ENCODE measurements around the gene SORT1. TPM values are rescaled to one million over a fixed set of nuclear protein-coding genes. Genes with fewer than 3 reads are reported as not detected.
A peak's percentile ranks its signal among the peaks of the same experiment; 100 is the strongest.

The SORT1 gene
- total RNA-seq, 6 experiments from 2014 or later, result 3.2 to 30.3 (median 13.7) TPM

GRCh38 chr1:109283748-109284600, 113.7 kb downstream of the SORT1 start:
- 38% methylated on average over 15 of the region's 17 CpGs for WGBS (ENCODE audit: insufficient coverage, low coverage, low lambda C conversion rate, missing lambda C conversion rate)
- DNase-seq, result no peak

GRCh38 chr1:109282952-109283747, 114.6 kb downstream of the SORT1 start, which contains the start of gene PSRC1:
Gene PSRC1, minus strand, starts transcription at chr1:109283145.
- no peaks in the 10 kb centered on the region for H3K27me3 ChIP-seq
- intact Hi-C loops (cut with DNase I), result no loop called here

More at GRCh38 chr1:109283748-109284600, 113.7 kb downstream of the SORT1 start:
- H3K36me3 ChIP-seq, result no peaks in the 10 kb centered on the region
- H3K4me3 ChIP-seq, result peak overlapping the region; percentile 63 to 79 (median 68)
- H3K27me3 ChIP-seq, result no peaks in the 10 kb centered on the region
- no peak for TF ChIP-seq POLR2A (IDR thresholded peaks at IDR 0.05)
- TF ChIP-seq CTCF (IDR thresholded peaks at IDR 0.05), result no peak
- peaks cover 0 to 13% (median 3%) of the 10 kb centered on the region in 4 donors for H3K4me1 ChIP-seq
- no peaks in the 10 kb centered on the region for H3K9me3 ChIP-seq
- intact Hi-C loops (cut with DNase I), result no loop called here
- ATAC-seq, result peak; percentile 10 to 47 (median 30)
- H3K27ac ChIP-seq, result peak overlapping the region; percentile 82 to 89 (median 87)

GRCh38 chr1:109282497-109282951, 115.2 kb downstream of the SORT1 start:
- no peak for TF ChIP-seq CTCF (IDR thresholded peaks at IDR 0.05)
- no peak for TF ChIP-seq POLR2A (IDR thresholded peaks at IDR 0.05)
- no peak for ATAC-seq
- Histone ChIP-seq H3K36me3 (no peaks in the 10 kb centered on the region), H3K9me3 (no peaks in the 10 kb centered on the region), H3K27me3 (no peaks in the 10 kb centered on the region), H3K4me3 (peak overlapping the region; percentile 63 to 79 (median 68)), H3K4me1 (peaks cover 0 to 22% (median 8%) of the 10 kb centered on the region in 4 donors), H3K27ac (peak overlapping the region in 2 of 3 donors; percentile 25 to 89)
- no peak for DNase-seq
- intact Hi-C loops (cut with DNase I), result no loop called here
- 9% methylated on average over 9 of the region's 10 CpGs for WGBS (ENCODE audit: insufficient coverage, low coverage, low lambda C conversion rate, missing lambda C conversion rate)

More at GRCh38 chr1:109282952-109283747, 114.6 kb downstream of the SORT1 start, which contains the start of gene PSRC1:
- TF ChIP-seq POLR2A (IDR thresholded peaks at IDR 0.05), result peak; percentile 85
- TF ChIP-seq CTCF (IDR thresholded peaks at IDR 0.05), result peak; percentile 39 to 48 (median 42)
- Histone ChIP-seq H3K4me3 (peak within 1 kb of the TSS; percentile 63 to 79 (median 68)), H3K36me3 (no peaks in the 10 kb centered on the region), H3K4me1 (peaks cover 0 to 16% (median 4%) of the 10 kb centered on the region in 4 donors), H3K9me3 (no peaks in the 10 kb centered on the region), H3K27ac (peak within 1 kb of the TSS; percentile 82 to 89 (median 87))
- DNase-seq, result peak; percentile 97 to 98 (median 98)
- ATAC-seq, result peak; percentile 99 to 100 (median 99)
- 1% methylated on average over 17 of the region's 56 CpGs for WGBS (ENCODE audit: insufficient coverage, low coverage, low lambda C conversion rate, missing lambda C conversion rate)

GRCh38 chr1:109281680-109282496, 115.8 kb downstream of the SORT1 start:
- Histone ChIP-seq H3K27ac (no peak overlapping the region), H3K4me3 (no peak overlapping the region), H3K9me3 (no peaks in the 10 kb centered on the region), H3K27me3 (no peaks in the 10 kb centered on the region), H3K36me3 (no peaks in the 10 kb centered on the region), H3K4me1 (peaks cover 0 to 29% (median 11%) of the 10 kb centered on the region in 4 donors)
- no peak for DNase-seq
- 62% methylated on average over 21 of the region's 28 CpGs for WGBS (ENCODE audit: insufficient coverage, low coverage, low lambda C conversion rate, missing lambda C conversion rate)
- no peak for TF ChIP-seq CTCF (IDR thresholded peaks at IDR 0.05)
- no peak for TF ChIP-seq POLR2A (IDR thresholded peaks at IDR 0.05)
- intact Hi-C loops (cut with DNase I), result no loop called here
- no peak for ATAC-seq
